Measurements from ENCODE around the gene MIX23.

Gene MIX23

DNA sequence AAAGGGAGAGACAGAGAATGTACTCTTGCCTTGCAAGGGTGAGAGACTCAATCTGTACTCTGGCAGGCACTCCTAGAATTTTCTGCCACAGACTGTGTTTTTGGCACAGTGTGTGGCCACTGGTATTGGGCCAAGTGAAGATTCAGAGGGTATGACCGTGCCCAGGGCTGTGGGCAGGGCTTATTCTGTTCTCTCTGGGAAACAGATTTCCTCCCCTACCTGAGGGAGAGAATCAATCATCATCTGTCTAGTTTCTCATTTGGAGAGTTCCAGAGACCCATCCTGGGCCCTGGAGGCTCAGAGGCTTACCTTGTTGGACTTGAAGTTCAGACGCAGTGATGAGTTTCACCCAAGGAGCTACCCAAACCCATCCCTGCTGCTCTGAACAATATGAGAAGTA lies 29.8 kb downstream of the MIX23 start:
- H3K9me3 Mint-ChIP-seq = no peaks in the 10 kb centered on the region
- no peaks in the 10 kb centered on the region for H3K27me3 Mint-ChIP-seq (ENCODE audit: low read depth)
- H3K4me3 Mint-ChIP-seq = no peak overlapping the region
- no peak overlapping the region for H3K27ac Mint-ChIP-seq
- DNase-seq (ENCODE audit: low spot score) = no peak
- H3K36me3 Mint-ChIP-seq (ENCODE audit: low read depth) = no peaks in the 10 kb centered on the region
- H3K4me1 Mint-ChIP-seq (ENCODE audit: low read depth) = peaks cover 6% of the 10 kb centered on the region

DNA sequence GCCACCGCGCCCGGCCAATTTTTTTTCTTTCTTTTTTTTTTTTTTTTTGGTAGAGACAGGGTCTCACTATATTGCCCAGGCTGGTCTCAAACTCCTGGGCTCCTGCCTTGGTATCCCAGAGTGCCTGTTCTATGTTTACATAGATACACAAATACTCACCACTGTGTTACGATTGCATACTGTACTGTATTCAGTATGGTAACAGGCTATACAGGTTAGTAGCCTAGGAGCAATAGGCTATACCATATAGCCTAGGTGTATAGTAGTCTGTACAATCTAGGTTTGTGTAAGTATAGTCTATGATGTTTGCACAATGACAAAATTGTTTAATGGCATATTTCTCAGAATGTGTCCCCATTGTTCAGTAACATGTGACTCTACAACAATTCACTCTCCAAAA lies 31.4 kb downstream of the MIX23 start:
- H3K27me3 Mint-ChIP-seq (ENCODE audit: low read depth) = no peaks in the 10 kb centered on the region
- H3K4me3 Mint-ChIP-seq = no peak overlapping the region
- no peak for DNase-seq (ENCODE audit: low spot score)
- peaks cover 6% of the 10 kb centered on the region for H3K4me1 Mint-ChIP-seq (ENCODE audit: low read depth)
- H3K36me3 Mint-ChIP-seq (ENCODE audit: low read depth) = no peaks in the 10 kb centered on the region
- no peak overlapping the region for H3K27ac Mint-ChIP-seq
- peaks cover 6% of the 10 kb centered on the region for H3K9me3 Mint-ChIP-seq

DNA sequence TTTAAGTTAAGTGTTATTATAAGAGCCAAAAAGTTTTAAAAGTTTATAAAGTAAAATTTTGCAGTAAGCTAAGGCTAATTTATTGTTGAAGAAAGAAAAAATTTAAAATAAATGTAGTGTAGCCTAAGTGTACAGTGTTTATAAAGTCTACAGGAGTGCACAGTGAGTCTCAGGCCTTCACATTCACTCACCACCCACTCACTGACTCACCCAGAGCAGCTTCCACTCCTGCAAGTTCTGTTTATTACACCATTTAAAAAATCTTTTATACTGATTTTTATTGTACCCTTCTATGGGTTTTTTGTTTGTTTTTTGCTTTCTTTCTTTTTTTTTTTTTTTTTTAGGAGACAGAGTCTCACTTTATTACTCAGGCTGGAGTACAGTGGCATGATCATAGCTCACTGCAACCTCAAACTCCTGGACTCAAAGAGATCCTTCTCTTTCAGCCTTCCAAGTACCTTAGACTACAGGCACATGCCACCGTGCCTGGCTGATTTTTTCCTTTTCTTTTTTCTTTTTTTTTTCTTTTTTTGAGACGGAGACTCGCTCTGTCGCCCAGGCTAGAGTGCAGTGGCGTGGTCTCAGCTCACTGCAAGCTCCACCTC lies 32.1 kb downstream of the MIX23 start:
- Mint-ChIP-seq H3K27ac (no peak overlapping the region), H3K4me3 (no peak overlapping the region), H3K27me3 (ENCODE audit: low read depth) (no peaks in the 10 kb centered on the region), H3K36me3 (ENCODE audit: low read depth) (no peaks in the 10 kb centered on the region), H3K9me3 (peaks cover 6% of the 10 kb centered on the region), H3K4me1 (ENCODE audit: low read depth) (peaks cover 6% of the 10 kb centered on the region)
- no peak for DNase-seq (ENCODE audit: low spot score)

DNA sequence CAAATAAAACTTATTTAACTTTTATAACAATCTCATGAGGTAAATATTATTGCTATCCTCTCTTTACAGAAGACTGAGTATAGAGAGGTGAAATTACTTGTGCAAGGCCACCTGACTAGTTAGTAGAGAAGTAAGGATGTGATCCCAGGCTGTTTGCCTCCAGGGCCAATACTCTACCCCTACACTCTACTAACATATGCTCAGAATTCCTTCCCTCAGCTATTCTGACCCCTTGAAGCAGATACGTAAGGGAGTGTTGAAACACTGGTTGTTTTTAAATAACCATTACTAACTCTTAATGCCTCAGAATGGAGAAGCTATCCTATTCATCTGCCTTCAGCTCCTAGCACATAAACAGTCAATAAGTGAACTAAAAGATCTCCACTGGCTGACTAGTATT lies 33.9 kb downstream of the MIX23 start:
- no peaks in the 10 kb centered on the region for H3K4me1 Mint-ChIP-seq (ENCODE audit: low read depth)
- H3K27me3 Mint-ChIP-seq (ENCODE audit: low read depth) = peaks cover 2% of the 10 kb centered on the region
- no peaks in the 10 kb centered on the region for H3K36me3 Mint-ChIP-seq (ENCODE audit: low read depth)
- H3K9me3 Mint-ChIP-seq = peaks cover 6% of the 10 kb centered on the region
- H3K27ac Mint-ChIP-seq = no peak overlapping the region
- DNase-seq (ENCODE audit: low spot score) = no peak
- no peak overlapping the region for H3K4me3 Mint-ChIP-seq

DNA sequence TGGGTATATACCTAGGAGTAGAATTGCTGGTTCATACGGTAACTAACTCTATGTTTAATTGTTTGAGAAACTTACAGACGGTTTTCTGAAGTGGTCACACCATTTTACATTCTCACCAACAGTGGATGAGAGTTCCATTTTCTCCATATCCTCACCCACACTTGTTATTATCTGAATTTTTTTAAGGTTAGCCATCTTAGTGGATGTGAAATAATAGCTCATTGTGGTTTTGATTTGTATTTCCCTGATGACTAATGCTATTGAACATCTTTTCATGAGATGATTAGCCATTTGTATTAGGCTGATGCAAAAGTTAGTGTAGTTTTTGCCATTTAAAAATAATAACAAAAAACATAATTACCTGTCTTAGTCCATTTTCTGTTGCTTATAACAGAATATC lies 39.4 kb downstream of the MIX23 start:
- Mint-ChIP-seq H3K9me3 (peaks cover 12% of the 10 kb centered on the region), H3K27ac (no peak overlapping the region), H3K36me3 (ENCODE audit: low read depth) (no peaks in the 10 kb centered on the region), H3K4me3 (no peak overlapping the region), H3K4me1 (ENCODE audit: low read depth) (no peaks in the 10 kb centered on the region), H3K27me3 (ENCODE audit: low read depth) (peaks cover 18% of the 10 kb centered on the region)
- no peak for DNase-seq (ENCODE audit: low spot score)

DNA sequence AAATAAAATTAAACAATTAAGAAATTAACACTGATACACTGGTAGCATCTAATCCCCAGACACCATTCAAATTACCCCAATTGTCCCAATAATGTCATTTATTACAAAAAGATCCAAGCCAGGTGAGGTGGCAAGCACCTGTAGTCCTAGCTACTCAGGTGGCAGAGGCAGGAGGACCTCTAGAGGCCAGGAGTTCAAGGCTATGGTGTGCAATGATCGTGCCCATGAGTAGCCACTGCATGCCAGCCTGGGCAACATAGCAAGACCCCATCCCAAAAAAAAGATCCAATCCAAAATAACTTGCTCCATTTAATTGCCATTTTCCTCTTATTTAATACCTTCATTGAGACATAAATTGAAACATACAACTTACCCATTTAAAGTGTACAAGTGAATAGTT lies 40.2 kb downstream of the MIX23 start:
- Mint-ChIP-seq H3K27ac (no peak overlapping the region), H3K27me3 (ENCODE audit: low read depth) (peaks cover 20% of the 10 kb centered on the region), H3K4me1 (ENCODE audit: low read depth) (no peaks in the 10 kb centered on the region), H3K4me3 (no peak overlapping the region), H3K36me3 (ENCODE audit: low read depth) (no peaks in the 10 kb centered on the region), H3K9me3 (peaks cover 9% of the 10 kb centered on the region)
- no peak for DNase-seq (ENCODE audit: low spot score)

DNA sequence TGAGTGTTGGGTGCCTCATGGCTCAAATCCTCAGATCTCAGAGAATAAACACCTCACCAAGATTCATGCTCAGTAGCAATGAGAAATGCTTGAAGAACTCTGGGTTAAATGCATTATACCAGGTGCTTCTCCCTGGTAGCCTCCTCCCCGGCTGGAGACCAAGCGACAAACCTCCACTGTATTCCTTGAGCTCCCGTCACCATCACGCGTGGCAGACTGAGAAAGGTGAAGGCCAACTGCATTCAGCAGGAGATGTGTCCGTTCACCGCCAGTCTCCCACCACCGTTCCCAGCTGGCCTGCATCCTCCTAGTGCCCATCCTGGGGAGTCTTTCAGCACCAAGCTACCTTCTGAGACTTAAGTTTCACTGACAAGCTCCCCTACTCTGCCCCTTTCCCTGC lies 50.5 kb downstream of the MIX23 start:
- Mint-ChIP-seq H3K9me3 (no peaks in the 10 kb centered on the region), H3K4me1 (ENCODE audit: low read depth) (no peaks in the 10 kb centered on the region), H3K36me3 (ENCODE audit: low read depth) (no peaks in the 10 kb centered on the region), H3K4me3 (no peak overlapping the region), H3K27me3 (ENCODE audit: low read depth) (peaks cover 48% of the 10 kb centered on the region), H3K27ac (no peak overlapping the region)
- no peak for DNase-seq (ENCODE audit: low spot score)

DNA sequence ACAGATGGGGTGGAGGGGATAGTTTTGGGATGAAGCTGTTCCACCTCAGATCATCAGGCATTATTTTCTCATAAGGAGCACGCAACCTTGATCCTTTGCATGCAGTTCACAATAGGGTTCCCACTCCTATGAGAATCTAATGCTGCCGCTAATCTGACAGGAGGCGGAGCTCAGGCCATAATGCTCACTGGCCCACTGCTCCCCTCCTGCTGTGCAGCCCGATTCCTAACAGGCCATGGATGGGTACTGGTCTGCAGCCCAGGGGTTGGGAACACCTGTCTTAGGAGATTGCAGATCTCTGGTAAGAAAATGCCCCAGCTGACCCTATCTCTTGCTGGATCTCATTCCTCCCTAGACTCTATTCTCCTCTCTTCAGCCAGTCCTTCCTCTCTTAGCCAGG lies 51.1 kb downstream of the MIX23 start:
- H3K27ac Mint-ChIP-seq = no peak overlapping the region
- peaks cover 47% of the 10 kb centered on the region for H3K27me3 Mint-ChIP-seq (ENCODE audit: low read depth)
- no peaks in the 10 kb centered on the region for H3K4me1 Mint-ChIP-seq (ENCODE audit: low read depth)
- no peaks in the 10 kb centered on the region for H3K36me3 Mint-ChIP-seq (ENCODE audit: low read depth)
- DNase-seq (ENCODE audit: low spot score) = no peak
- no peak overlapping the region for H3K4me3 Mint-ChIP-seq
- no peaks in the 10 kb centered on the region for H3K9me3 Mint-ChIP-seq

DNA sequence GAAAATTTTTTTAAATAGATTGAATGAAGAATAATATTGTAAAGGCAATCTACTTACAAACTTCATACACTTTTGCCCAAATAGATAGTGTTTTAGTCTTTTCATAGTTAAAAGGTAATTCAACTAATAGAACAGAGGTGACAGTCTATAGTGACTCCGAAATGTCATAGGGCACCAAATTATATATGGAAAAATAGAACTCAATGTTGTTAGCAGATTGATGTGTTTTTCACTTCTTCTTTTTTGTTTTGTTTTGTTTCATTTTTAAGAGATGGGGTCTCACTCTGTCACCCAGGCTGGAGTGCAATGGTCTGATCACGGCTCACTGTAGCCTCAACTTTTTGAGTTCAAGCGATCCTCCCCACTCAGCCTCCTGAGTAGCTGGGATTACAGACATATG lies 57.3 kb downstream of the MIX23 start:
- no peak for DNase-seq (ENCODE audit: low spot score)
- peaks cover 21% of the 10 kb centered on the region for H3K27me3 Mint-ChIP-seq (ENCODE audit: low read depth)
- H3K4me3 Mint-ChIP-seq = no peak overlapping the region
- H3K4me1 Mint-ChIP-seq (ENCODE audit: low read depth) = peaks cover 21% of the 10 kb centered on the region
- peaks cover 2% of the 10 kb centered on the region for H3K36me3 Mint-ChIP-seq (ENCODE audit: low read depth)
- H3K9me3 Mint-ChIP-seq = no peaks in the 10 kb centered on the region
- H3K27ac Mint-ChIP-seq = no peak overlapping the region

DNA sequence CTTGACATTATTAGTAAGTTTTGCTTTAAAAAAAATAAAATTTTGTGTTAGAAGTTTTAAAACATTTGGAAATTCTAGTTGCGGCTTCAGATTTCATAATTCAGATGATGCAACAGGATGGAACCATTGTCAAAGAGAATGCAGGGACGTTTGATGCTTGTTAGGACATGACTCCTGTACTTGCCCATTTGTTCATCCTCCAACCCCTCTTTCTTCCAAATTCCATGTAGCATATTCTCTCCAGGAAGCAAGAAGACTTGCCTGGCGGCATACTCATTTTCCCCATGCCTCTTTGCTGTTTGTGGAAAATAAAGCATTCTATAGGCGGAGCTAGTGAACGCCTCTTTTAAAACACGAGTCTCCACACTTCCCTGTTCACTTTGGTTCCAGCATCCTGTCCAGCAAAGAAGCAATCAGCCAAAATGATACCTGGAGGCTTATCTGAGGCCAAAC lies 58.1 kb downstream of the MIX23 start, which contains the start of gene CSTA:
TSS of gene CSTA (plus strand) at position 378 of the 453 bp plus-strand sequence. CDS start at position 423, 45 bp downstream.
- peaks cover 23% of the 10 kb centered on the region for H3K4me1 Mint-ChIP-seq (ENCODE audit: low read depth)
- H3K27ac Mint-ChIP-seq = no peak within 1 kb of the TSS
- H3K9me3 Mint-ChIP-seq = peaks cover 8% of the 10 kb centered on the region
- H3K27me3 Mint-ChIP-seq (ENCODE audit: low read depth) = peaks cover 16% of the 10 kb centered on the region
- H3K4me3 Mint-ChIP-seq = no peak within 1 kb of the TSS
- peaks cover 2% of the 10 kb centered on the region for H3K36me3 Mint-ChIP-seq (ENCODE audit: low read depth)
- DNase-seq (ENCODE audit: low spot score) = no peak

DNA sequence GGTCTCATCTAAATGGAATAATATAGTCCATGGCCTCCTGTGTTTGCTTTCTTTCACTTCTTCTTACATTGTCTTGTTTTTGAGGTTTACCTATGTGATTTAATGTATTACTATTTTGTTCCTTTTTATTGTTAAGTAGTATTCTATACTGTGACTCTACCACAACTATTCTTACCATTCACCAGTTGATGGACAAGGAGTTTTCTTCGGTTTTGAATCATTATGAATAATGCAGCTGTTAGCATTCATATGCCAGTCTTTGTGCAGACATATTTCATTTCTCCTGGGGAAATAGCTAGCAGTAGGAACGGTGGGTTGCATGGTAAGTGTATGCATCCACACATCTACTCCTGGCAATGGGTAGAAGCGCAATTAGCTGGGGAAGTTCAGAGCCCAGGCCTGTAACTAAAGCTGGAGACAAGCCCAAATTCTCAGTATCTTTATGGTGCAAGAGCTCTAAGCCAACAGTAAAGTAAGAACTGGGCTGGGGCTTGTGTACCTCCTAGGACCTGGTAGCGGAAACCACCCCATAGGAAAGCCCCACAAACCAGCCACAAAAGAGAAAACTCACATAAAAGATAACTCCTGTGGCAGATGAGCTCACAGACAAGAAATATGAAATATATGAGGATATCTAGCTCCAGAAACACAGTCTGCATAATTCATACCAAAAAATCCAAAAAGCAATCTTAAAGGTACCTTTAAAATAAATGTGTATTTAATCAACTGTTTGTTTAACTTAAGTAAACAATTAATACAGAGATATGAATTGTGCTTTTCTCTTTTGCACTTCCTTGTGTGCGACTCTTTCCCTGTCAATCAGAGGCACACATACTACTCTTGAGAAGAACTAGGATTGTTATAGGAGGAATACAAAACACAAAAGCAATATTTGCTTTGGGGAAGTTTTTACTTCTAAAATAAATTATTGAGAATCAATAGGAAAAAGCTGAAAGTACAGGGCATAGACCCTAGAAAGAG lies 60.6 kb downstream of the MIX23 start:
- Mint-ChIP-seq H3K9me3 (peaks cover 28% of the 10 kb centered on the region), H3K4me3 (peak overlapping the region; percentile 48), H3K4me1 (ENCODE audit: low read depth) (peaks cover 28% of the 10 kb centered on the region), H3K27ac (peak overlapping the region; percentile 0), H3K27me3 (ENCODE audit: low read depth) (peaks cover 33% of the 10 kb centered on the region), H3K36me3 (ENCODE audit: low read depth) (peaks cover 3% of the 10 kb centered on the region)
- peak; percentile 52 for DNase-seq (ENCODE audit: low spot score)

DNA sequence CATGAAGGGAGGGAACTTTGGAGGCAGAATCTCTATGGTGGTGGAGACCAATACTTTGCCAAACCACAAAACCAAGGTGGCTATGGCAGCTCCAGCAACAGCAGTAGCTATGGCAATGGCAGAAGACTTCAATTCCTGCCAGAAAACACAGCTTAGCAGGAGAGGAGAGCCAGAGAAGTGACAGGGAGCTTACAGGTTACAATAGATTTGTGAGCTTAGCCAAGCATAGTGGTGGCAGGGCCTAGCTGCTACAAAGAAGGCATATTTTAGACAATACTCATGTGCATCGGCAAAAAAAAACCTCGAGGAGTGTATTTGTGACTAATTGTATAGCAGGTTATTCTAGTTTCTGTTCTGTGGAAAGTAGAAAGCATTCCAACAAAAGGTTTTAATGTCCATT lies 64.4 kb downstream of the MIX23 start:
- no peak overlapping the region for H3K4me3 Mint-ChIP-seq
- no peak overlapping the region for H3K27ac Mint-ChIP-seq

DNA sequence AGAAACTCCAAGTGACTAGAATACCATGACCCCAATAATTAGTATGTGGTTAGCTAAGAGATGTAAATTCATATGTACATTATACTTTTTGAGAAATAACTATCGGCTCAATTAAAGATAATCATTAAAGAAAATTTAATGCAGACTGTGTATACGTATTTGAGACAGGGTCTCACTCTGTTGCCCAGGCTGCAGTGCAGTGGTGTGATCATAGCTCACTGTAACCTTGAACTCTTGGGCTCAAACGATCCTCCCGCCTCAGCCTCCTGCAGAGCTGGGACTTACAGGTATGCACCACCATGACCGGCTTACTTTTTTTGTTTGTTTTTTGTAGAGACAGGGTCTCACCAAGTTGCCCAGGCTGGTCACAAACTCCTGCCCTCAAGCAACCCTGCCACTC lies 66.7 kb downstream of the MIX23 start:
- no peak overlapping the region for H3K27ac Mint-ChIP-seq
- H3K4me3 Mint-ChIP-seq = no peak overlapping the region
- H3K9me3 Mint-ChIP-seq = peaks cover 28% of the 10 kb centered on the region
- peaks cover 3% of the 10 kb centered on the region for H3K36me3 Mint-ChIP-seq (ENCODE audit: low read depth)
- DNase-seq (ENCODE audit: low spot score) = no peak
- peaks cover 19% of the 10 kb centered on the region for H3K4me1 Mint-ChIP-seq (ENCODE audit: low read depth)
- H3K27me3 Mint-ChIP-seq (ENCODE audit: low read depth) = peaks cover 35% of the 10 kb centered on the region

More for the DNA sequence above, 64.4 kb downstream of the MIX23 start:
- peaks cover 29% of the 10 kb centered on the region for H3K4me1 Mint-ChIP-seq (ENCODE audit: low read depth)
- H3K27me3 Mint-ChIP-seq (ENCODE audit: low read depth) = peaks cover 35% of the 10 kb centered on the region
- H3K9me3 Mint-ChIP-seq = peaks cover 28% of the 10 kb centered on the region
- H3K36me3 Mint-ChIP-seq (ENCODE audit: low read depth) = peaks cover 3% of the 10 kb centered on the region
- no peak for DNase-seq (ENCODE audit: low spot score)

DNA sequence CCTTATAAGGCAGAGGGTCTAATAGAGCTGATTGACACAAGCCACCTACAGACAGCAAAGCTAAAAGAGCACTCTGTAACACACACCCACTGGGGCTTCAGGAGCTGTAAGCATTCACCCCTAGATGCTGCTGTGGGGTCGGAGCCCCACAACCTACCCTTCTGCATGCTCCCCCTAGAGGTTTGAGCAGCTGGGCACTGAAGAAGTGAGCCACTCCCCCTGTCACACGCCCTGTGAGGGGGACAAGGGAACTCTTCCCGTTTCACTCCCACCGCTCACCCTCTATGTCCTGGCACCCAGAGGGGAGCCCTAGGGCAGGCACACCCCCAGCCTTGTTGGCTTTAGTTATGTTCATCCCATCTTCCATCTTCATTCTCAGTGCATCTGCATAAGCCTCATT lies 67.4 kb downstream of the MIX23 start:
- no peak overlapping the region for H3K27ac Mint-ChIP-seq
- H3K4me3 Mint-ChIP-seq = no peak overlapping the region
- peaks cover 38% of the 10 kb centered on the region for H3K27me3 Mint-ChIP-seq (ENCODE audit: low read depth)
- H3K36me3 Mint-ChIP-seq (ENCODE audit: low read depth) = peaks cover 1% of the 10 kb centered on the region
- no peak for DNase-seq (ENCODE audit: low spot score)
- H3K9me3 Mint-ChIP-seq = peaks cover 27% of the 10 kb centered on the region
- peaks cover 15% of the 10 kb centered on the region for H3K4me1 Mint-ChIP-seq (ENCODE audit: low read depth)
